ENCODE data around the gene ETS1.

Gene ETS1

GRCh38 chr11:128515826-128516778, 71.3 kb downstream of the ETS1 start:
- no peak for DNase-seq

GRCh38 chr11:128515086-128515485, 72.3 kb downstream of the ETS1 start:
- no peak for DNase-seq

- no peak for DNase-seq
Observed at GRCh38 chr11:128513915-128514681, 73.3 kb downstream of the ETS1 start.

- DNase-seq, result no peak
Observed at GRCh38 chr11:128512474-128512996, 74.8 kb downstream of the ETS1 start.

- no peak for DNase-seq
Observed at GRCh38 chr11:128511712-128512111, 75.6 kb downstream of the ETS1 start.

GRCh38 chr11:128509621-128510389, 77.6 kb downstream of the ETS1 start:
- DNase-seq, result no peak

- no peak for DNase-seq
Observed at GRCh38 chr11:128508770-128509510, 78.4 kb downstream of the ETS1 start.

- no peak for DNase-seq
Observed at GRCh38 chr11:128507936-128508335, 79.4 kb downstream of the ETS1 start.

GRCh38 chr11:128506999-128507611, 80.3 kb downstream of the ETS1 start:
- no peak for DNase-seq

- DNase-seq, result no peak
Observed at GRCh38 chr11:128506356-128506755, 81.0 kb downstream of the ETS1 start.

GRCh38 chr11:128505449-128506065, 81.8 kb downstream of the ETS1 start:
- DNase-seq, result no peak

GRCh38 chr11:128504486-128504885, 82.9 kb downstream of the ETS1 start:
- DNase-seq, result no peak

- DNase-seq, result no peak
Observed at GRCh38 chr11:128503245-128503991, 83.9 kb downstream of the ETS1 start.

GRCh38 chr11:128502726-128503125, 84.6 kb downstream of the ETS1 start:
- DNase-seq, result no peak

GRCh38 chr11:128501632-128502549, 85.5 kb downstream of the ETS1 start:
- DNase-seq, result peak; percentile 43

- DNase-seq, result no peak
Observed at GRCh38 chr11:128501008-128501407, 86.3 kb downstream of the ETS1 start.

- no peak for DNase-seq
Observed at GRCh38 chr11:128500493-128500892, 86.9 kb downstream of the ETS1 start.

GRCh38 chr11:128499613-128500253, 87.6 kb downstream of the ETS1 start:
- no peak for DNase-seq
